Esophagus muscularis mucosa (tissue), 4 donors: ENCODE results near the gene LHX4.

ENCODE experiments used
- EP300 ChIP-seq: sonication (generic); formaldehyde crosslinking; IDR thresholded peaks from one replicate; pipeline ENCODE4 v1.6.1; 2017; ENCODE audit warnings: antibody characterized with exemption
- POLR2A ChIP-seq: fragments of 450-650 bp; IDR thresholded peaks from one replicate; pipeline ENCODE4 v1.6.1; 2017; ENCODE audit warnings: antibody characterized with exemption, moderate library complexity, mild to moderate bottlenecking, low read depth
- TF ChIP-seq, protein P1 (sequence below), 3 experiments: fragments of 200-600 bp in 2 of 3; fragments of 450-650 bp in 1 of 3; sonication (generic) in 2 of 3; IDR thresholded peaks; one replicate each; pipeline ENCODE4 v1.5.1; 2017 to 2019; ENCODE audit warnings: antibody characterized with exemption in 3 of 3, mild to moderate bottlenecking in 2 of 3, moderate library complexity in 1 of 3

DNA sequence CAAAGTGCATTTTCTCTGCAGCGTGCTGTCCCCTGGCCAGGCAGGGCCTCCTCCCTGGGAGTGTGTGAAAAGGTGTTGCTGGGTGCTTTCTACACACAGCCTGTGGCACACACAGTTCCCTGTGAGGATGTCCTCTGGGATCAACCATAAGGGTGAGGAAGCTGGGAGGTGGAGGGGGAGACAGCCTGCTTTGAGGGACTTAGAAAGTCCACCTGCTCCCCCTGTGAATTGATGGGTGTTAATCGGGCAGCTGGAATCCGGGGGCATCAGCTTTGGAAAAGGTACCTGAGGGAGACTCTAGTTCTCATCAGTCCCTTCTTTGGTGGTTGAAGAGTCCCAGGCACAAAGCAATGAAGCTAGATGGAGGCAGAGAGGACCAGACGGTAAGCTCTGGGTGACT lies 35.8 kb downstream of the LHX4 start:
- TF ChIP-seq, protein P1, sequence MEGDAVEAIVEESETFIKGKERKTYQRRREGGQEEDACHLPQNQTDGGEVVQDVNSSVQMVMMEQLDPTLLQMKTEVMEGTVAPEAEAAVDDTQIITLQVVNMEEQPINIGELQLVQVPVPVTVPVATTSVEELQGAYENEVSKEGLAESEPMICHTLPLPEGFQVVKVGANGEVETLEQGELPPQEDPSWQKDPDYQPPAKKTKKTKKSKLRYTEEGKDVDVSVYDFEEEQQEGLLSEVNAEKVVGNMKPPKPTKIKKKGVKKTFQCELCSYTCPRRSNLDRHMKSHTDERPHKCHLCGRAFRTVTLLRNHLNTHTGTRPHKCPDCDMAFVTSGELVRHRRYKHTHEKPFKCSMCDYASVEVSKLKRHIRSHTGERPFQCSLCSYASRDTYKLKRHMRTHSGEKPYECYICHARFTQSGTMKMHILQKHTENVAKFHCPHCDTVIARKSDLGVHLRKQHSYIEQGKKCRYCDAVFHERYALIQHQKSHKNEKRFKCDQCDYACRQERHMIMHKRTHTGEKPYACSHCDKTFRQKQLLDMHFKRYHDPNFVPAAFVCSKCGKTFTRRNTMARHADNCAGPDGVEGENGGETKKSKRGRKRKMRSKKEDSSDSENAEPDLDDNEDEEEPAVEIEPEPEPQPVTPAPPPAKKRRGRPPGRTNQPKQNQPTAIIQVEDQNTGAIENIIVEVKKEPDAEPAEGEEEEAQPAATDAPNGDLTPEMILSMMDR (IDR thresholded peaks at IDR 0.05): no peak
- TF ChIP-seq EP300: no peak
- TF ChIP-seq POLR2A: no peak
